Epithelial cell of esophagus (primary cell): ENCODE measurements around the gene ATP6V0E2.

Source experiments
- DNase-seq: peaks from one replicate; pipeline ENCODE4 v3.0.0; 2010; ENCODE audit warnings: low read depth
- H3K4me3 ChIP-seq: 2 replicates; pipeline ENCODE4 v1.5.1; 2011; ENCODE audit warnings: mild to moderate bottlenecking, low read length, control low read depth
- CTCF ChIP-seq: IDR thresholded peaks from 2 replicates; pipeline ENCODE4 v1.5.1; 2011; ENCODE audit warnings: low read depth, mild to moderate bottlenecking, low read length, control low read depth, inconsistent platforms; ENCODE audit not compliant: insufficient read depth; ENCODE audit errors: missing control alignments

The ATP6V0E2 gene

GRCh38 chr7:149850007-149850594 lies 23.7 kb upstream of the ATP6V0E2 start:
- no peak for TF ChIP-seq CTCF
- DNase-seq: no peak

GRCh38 chr7:149850716-149851115 lies 23.1 kb upstream of the ATP6V0E2 start:
- no peak overlapping the region for H3K4me3 ChIP-seq
- no peak for TF ChIP-seq CTCF
- DNase-seq: no peak

More at GRCh38 chr7:149850007-149850594, 23.7 kb upstream of the ATP6V0E2 start:
- no peak overlapping the region for H3K4me3 ChIP-seq

DNA sequence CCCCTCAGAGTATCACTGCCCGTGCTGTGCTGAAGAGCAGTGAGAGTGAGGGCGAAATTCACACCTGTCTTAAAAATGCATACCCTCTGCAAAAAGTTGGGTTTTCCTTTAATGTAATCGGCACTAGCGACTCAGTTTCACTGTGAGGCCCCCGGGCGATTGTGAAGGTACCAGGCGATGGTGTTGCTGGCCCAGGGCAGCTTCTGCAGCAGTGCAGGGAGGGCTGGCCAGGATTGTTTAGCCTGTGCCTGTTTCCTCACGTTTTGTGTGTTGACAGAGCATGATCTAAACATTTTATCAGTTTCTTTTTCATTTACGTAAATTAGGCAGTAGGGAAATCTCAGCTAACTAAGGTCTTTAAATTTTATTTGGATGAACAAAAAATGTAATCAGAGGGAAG lies 22.3 kb upstream of the ATP6V0E2 start:
- H3K4me3 ChIP-seq: no peak overlapping the region
- no peak for DNase-seq
- TF ChIP-seq CTCF: no peak

- DNase-seq: no peak
- TF ChIP-seq CTCF: no peak
- H3K4me3 ChIP-seq: no peak overlapping the region
Observed at GRCh38 chr7:149853157-149853556, 20.6 kb upstream of the ATP6V0E2 start.

DNA sequence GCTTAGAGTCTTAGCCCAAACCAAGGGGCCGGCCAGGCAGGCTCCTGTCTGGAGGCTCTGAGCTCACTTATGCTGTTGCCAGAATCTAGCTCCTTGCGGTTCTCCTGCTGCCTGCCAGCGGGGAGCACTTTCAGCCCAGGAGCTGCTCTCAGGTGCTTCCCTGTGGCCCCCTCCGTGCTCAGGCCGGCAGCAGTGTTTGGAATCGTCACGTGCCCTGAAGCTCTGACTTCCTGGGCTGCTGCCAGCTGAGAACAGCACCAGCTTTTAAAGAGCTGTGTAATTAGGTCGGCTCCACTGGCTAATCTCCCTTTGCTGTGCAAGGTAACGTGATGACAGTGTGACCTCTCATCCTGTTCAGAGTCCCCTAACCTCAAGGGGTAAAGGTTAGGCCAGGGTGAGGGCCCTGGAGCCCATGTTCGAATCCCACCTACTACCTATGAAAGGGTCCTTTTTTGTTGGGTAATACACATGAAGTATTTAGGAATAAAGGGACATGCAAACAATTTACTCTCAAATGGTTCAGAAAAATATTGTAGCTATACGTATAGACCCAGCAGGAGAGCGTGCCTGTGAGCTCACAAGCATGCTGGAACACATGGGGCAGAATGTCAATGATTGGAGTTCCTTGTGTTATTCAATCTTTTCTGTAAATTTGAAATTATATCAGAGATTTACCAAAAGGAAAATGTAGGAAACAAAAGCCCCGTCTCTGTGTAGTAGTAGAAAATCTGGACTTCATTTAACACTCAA lies 19.0 kb upstream of the ATP6V0E2 start:
- H3K4me3 ChIP-seq: no peak overlapping the region
- TF ChIP-seq CTCF: no peak
- peak; percentile 58 for DNase-seq

DNA sequence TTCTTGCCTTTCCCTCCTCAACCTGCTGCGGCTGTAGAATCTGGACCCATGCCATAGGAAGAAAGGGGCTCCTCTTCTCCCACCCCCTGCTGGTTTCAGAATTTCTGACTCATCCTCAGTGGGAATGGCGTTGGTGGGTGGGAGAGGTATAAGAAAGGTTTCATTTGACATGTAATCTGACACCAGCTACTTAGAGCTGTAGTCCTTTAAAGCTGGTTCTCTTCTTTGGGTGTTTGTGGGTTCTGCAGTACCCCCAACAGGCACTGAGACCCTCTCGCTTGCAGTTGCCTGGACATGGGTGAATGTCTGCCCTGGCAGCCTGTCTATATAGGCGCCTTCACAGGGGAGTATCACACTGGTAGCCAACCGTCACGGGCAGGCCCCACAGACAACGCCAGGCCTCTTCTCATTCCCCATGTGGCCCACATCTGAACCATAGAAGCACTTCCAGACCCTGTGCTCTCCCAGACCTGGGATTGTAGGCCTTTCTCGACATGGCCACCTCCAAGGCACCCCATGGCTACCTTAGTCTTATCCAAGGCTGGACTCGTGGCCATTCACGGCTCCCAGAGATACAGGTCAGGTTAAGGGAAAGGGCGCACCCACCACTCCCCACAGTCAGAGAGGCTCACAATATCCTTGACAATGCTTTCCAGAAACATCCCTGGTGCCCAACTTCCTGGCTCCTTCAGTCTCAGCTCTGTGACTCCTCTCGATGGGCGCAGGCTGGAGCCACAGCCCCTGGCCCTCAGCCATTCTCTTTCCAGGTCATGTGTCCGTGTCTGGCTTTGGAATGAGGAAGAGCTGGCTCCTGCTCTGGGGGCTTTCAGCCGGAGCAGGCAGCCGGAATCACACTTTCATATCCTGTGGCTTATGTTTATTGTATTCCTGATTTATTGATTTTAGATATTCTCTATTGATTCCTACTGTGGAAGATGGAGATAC lies 18.1 kb upstream of the ATP6V0E2 start:
- peak; percentile 39 for DNase-seq
- no peak overlapping the region for H3K4me3 ChIP-seq
- no peak for TF ChIP-seq CTCF
